HK-2 (cell line): ENCODE data around the gene GAN.
"Not testable (repeated sequence)": the region's sequence is repeated elsewhere in the genome, so short reads cannot be mapped to it uniquely, and the experiment has no call there.

ENCODE experiments used
- DNase-seq: peaks from one replicate; pipeline ENCODE4 v3.0.0-alpha.2; 2018; ENCODE audit not compliant: unreplicated experiment

Gene GAN

GRCh38 chr16:81307770-81308169 is 7.0 kb upstream of the GAN start:
- no peak for DNase-seq

- DNase-seq = no peak
Measured at GRCh38 chr16:81310045-81310644, 4.6 kb upstream of the GAN start.

GRCh38 chr16:81311762-81312161 is 3.0 kb upstream of the GAN start:
- no peak for DNase-seq

GRCh38 chr16:81313701-81314602 is 810 bp upstream of the GAN start:
- no peak for DNase-seq

GRCh38 chr16:81315271-81316175 is 761 bp downstream of the GAN start:
- DNase-seq = peak; percentile 59

- DNase-seq = no peak
Measured at GRCh38 chr16:81316176-81316496, 1.4 kb downstream of the GAN start.

GRCh38 chr16:81318711-81319110 is 3.9 kb downstream of the GAN start:
- DNase-seq = no peak

GRCh38 chr16:81319221-81319912 is 4.6 kb downstream of the GAN start:
- DNase-seq = peak; percentile 26

GRCh38 chr16:81321039-81321438 is 6.3 kb downstream of the GAN start:
- no peak for DNase-seq

- DNase-seq = no peak
Measured at GRCh38 chr16:81321536-81321935, 6.8 kb downstream of the GAN start.

GRCh38 chr16:81324808-81325207 is 10.0 kb downstream of the GAN start:
- DNase-seq = no peak

- DNase-seq = no peak
Measured at GRCh38 chr16:81327011-81327410, 12.2 kb downstream of the GAN start.

- DNase-seq = no peak
Measured at GRCh38 chr16:81327447-81328196, 12.9 kb downstream of the GAN start.

- no peak for DNase-seq
Measured at GRCh38 chr16:81329947-81330346, 15.2 kb downstream of the GAN start.

GRCh38 chr16:81333356-81333755 is 18.6 kb downstream of the GAN start:
- DNase-seq = no peak

GRCh38 chr16:81335669-81336068 is 20.9 kb downstream of the GAN start:
- no peak for DNase-seq

GRCh38 chr16:81337097-81337496 is 22.3 kb downstream of the GAN start:
- no peak for DNase-seq

GRCh38 chr16:81345172-81345571 is 30.4 kb downstream of the GAN start:
- DNase-seq = not testable (repeated sequence)

GRCh38 chr16:81347425-81347824 is 32.7 kb downstream of the GAN start:
- no peak for DNase-seq

GRCh38 chr16:81349608-81350305 is 35.0 kb downstream of the GAN start:
- no peak for DNase-seq

GRCh38 chr16:81350306-81350615 is 35.5 kb downstream of the GAN start:
- DNase-seq = no peak
